ENCODE measurements around the gene RNU1-1.
"Not testable (repeated sequence)": the region's sequence is repeated elsewhere in the genome, so short reads cannot be mapped to it uniquely, and the experiment has no call there.

Gene RNU1-1

DNA sequence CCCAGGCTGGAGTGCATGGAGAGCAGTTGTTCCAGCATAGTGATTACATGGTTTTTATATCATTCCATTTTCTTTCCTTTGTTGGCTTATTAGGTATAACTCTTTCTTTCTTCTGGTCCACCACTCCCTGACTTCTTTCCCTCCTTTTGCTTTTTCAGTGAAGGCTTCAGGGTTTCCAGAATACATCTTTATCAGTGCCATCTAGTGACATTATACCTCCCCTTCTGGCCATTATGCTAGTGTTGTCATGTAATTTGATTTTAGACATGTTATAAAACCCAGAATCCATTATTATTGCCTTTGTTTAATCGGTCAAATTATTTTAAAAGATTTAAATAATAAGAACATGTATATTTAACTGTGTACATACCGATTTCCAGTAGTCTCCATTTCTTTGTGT, 10.6 kb downstream of the RNU1-1 start:
- in situ Hi-C loops (cut with HindIII; ENCODE audit: low pct_ligation_motif_present, low sequenced_read_pairs): no loop called here
- Histone ChIP-seq H3K27ac (no peak overlapping the region), H3K27me3 (replicated peaks) (no peaks in the 10 kb centered on the region), H3K4me3 (ENCODE audit: low read depth, low read length) (no peak overlapping the region), H3K36me3 (replicated peaks) (no peaks in the 10 kb centered on the region)
- DNase-seq: no peak
- TF ChIP-seq, protein P1, sequence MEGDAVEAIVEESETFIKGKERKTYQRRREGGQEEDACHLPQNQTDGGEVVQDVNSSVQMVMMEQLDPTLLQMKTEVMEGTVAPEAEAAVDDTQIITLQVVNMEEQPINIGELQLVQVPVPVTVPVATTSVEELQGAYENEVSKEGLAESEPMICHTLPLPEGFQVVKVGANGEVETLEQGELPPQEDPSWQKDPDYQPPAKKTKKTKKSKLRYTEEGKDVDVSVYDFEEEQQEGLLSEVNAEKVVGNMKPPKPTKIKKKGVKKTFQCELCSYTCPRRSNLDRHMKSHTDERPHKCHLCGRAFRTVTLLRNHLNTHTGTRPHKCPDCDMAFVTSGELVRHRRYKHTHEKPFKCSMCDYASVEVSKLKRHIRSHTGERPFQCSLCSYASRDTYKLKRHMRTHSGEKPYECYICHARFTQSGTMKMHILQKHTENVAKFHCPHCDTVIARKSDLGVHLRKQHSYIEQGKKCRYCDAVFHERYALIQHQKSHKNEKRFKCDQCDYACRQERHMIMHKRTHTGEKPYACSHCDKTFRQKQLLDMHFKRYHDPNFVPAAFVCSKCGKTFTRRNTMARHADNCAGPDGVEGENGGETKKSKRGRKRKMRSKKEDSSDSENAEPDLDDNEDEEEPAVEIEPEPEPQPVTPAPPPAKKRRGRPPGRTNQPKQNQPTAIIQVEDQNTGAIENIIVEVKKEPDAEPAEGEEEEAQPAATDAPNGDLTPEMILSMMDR (IDR thresholded peaks at IDR 0.05; ENCODE audit: low read depth, low read length, missing control alignments): no peak

DNA sequence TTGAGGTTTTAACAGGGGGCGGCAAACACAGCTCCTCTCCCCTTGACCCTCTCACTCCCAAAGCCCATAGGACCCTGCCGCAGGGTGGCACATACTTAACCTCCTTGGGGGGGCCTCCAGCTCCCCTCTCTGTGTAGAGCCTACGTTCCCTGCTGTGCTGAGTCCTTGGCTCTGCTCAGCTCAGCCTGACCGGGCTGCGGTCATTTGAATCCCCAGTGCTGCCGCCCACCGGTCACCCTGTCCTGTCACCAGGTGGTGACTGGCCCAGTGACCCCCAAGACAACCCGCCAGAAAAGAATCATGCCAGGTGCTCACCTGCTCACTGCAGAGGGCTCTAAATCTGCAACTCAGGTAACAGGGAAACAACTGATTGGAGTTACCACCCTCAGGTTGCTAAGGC, 12.6 kb downstream of the RNU1-1 start:
- in situ Hi-C loops (cut with HindIII; ENCODE audit: low pct_ligation_motif_present, low sequenced_read_pairs); H3K27me3 ChIP-seq (replicated peaks); H3K36me3 ChIP-seq (replicated peaks); DNase-seq; H3K27ac ChIP-seq; H3K4me3 ChIP-seq (ENCODE audit: low read depth, low read length): not testable (repeated sequence)

DNA sequence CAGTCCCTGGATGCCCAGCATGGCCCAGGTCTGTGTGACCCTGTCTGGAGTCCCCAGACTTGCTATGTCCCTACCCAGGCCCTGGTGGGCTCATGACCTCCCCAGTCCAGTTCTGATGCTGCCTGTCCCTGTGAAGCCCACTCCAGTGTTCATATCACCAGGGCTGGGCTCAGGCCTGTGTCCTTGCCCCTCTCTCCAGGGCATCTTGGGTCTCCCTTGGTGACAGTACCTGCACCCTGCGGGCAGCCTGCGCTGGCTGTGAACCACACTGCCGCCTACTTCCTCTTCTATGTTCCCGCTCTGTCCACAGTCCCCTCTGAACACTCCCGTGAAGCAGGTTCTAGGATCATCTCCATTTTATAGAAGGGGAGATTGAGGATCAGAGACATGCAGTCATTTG, 13.1 kb downstream of the RNU1-1 start:
- DNase-seq; H3K4me3 ChIP-seq (ENCODE audit: low read depth, low read length); H3K36me3 ChIP-seq (replicated peaks); in situ Hi-C loops (cut with HindIII; ENCODE audit: low pct_ligation_motif_present, low sequenced_read_pairs); H3K27ac ChIP-seq; H3K27me3 ChIP-seq (replicated peaks): not testable (repeated sequence)

DNA sequence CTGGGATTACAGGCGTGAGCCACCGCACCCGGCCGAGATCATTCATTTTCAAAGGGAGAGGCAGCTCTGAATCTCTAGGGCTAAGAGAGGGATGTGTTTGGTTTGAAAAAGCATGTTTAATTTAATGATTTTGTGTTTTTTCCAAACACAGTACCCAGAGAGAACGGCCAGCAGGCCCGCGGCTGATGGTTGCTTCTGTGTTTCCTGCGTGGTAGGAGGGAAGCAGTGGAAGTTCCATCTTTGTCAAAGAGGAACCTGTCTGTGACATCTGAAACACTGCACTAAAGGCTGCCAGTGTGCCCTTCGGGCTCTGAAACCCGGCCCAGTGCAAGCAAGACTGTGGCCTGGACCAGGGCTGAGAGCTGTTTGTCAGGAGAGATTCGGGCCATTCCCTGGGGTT, 13.6 kb downstream of the RNU1-1 start:
- H3K27me3 ChIP-seq (replicated peaks); H3K4me3 ChIP-seq (ENCODE audit: low read depth, low read length); in situ Hi-C loops (cut with HindIII; ENCODE audit: low pct_ligation_motif_present, low sequenced_read_pairs); DNase-seq; H3K27ac ChIP-seq; H3K36me3 ChIP-seq (replicated peaks): not testable (repeated sequence)

DNA sequence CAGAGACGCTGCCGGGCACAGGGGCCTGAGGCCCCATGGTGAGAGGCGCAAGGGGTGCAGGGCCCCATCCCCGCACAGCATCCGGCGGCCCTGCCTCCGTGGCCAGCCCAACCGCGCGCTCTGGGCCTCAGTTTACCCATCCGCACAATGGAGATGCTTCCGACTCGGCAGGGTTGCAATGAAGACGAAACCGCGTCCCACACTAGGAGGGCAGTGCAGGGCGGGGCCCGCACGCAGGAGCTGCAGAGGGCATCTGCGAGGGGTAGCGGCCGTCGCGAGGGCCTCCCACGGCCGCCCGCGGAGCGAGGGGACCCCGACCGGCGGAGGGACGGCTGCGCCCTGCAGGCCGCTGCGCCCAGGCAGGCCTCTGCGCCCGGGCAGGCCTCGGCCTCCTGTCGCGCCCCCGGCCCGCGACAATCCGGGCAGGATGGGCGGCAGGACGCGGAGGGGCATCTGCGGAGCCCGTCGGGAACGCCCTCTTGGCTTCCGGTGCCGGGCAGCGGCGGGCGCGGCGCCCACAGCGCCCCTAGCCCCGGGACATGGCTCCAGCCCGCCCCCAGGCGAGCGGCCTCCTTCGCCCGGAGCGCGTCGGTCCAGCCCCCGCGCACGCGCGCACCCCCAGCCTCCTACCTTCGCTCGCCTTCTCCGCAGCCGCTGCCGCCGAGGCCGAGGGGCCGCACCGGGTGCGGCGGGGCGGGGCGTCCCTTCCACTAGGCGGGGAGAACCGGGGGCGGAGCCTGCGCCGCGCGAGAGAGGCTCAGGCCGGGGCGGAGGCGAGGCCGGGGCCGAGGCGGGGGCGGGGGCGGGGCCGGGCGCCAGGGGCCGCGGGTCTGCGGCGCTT, 15.3 kb downstream of the RNU1-1 start:
- peak; percentile 72 for DNase-seq
- TF ChIP-seq, protein P1 (IDR thresholded peaks at IDR 0.05; ENCODE audit: low read depth, low read length, missing control alignments): no peak
- Histone ChIP-seq H3K27me3 (replicated peaks) (no peaks in the 10 kb centered on the region), H3K27ac (peak overlapping the region; percentile 0), H3K4me3 (ENCODE audit: low read depth, low read length) (peak overlapping the region; percentile 76), H3K36me3 (replicated peaks) (no peaks in the 10 kb centered on the region)
- in situ Hi-C loops (cut with HindIII; ENCODE audit: low pct_ligation_motif_present, low sequenced_read_pairs): no loop called here

DNA sequence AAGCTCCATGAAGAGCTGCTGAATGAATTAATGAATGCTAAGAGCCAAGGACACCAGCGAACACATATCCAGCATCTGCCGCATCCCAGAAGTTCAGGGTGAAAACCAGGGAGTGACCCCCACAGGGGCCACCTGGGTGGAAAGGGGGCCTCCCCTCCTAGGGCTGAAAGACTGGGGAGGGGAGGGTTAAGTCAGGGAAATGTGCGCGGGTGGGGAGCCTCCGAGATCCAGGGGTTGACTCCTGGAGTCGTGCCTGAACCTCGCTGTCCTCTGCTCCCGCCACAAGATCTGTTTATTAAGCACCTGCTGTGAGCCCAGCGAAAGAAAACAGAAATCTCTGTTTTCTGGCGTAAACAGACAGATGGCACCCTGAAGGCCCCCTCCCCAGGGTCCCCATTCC, 16.0 kb downstream of the RNU1-1 start:
- in situ Hi-C loops (cut with HindIII; ENCODE audit: low pct_ligation_motif_present, low sequenced_read_pairs); H3K27me3 ChIP-seq (replicated peaks); DNase-seq; H3K36me3 ChIP-seq (replicated peaks); H3K27ac ChIP-seq: not testable (repeated sequence)
- peak overlapping the region; percentile 76 for H3K4me3 ChIP-seq (ENCODE audit: low read depth, low read length)

DNA sequence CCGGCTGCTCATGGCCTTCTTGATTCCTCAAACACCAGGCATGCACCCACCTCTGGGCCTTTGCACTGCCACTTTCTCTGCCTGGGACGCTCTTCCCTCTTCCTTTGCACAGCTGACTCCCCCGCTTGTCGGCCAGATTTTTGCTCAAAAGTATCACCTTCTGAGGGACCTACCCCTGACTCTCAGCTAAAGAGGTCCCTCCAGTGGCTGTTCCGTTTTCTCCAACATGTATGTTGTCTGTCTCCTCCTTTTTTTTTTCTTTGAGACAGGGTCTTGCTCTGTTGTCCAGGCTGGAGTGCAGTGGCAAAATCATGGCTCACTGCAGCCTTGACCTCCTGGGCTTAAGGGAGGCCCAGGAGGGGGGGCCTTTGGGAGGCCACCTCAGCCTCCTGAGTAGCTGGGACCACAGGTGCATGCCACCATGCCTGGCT, 16.6 kb downstream of the RNU1-1 start:
- H3K27ac ChIP-seq; DNase-seq; H3K36me3 ChIP-seq (replicated peaks); H3K27me3 ChIP-seq (replicated peaks); in situ Hi-C loops (cut with HindIII; ENCODE audit: low pct_ligation_motif_present, low sequenced_read_pairs); H3K4me3 ChIP-seq (ENCODE audit: low read depth, low read length): not testable (repeated sequence)

DNA sequence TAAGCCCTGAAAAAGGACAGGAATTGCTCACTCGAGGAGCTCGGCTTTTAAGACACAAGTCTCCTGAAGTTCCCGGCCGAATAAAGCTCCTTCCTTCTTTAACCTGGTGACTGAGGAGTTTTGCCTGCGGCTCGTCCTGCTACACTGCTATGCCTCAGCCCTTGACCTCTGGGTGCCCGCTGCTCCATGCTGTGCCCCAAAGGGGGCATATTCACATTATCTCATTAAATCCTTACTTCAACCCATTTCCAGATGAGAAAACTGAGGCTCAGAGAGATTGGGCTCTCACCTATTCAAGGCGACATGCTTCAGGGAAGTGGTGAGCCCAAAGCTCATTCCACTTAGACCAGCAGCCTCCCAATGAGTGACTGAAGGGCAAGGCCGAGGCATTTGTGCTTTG, 20.4 kb downstream of the RNU1-1 start:
- H3K36me3 ChIP-seq (replicated peaks); H3K27me3 ChIP-seq (replicated peaks); H3K27ac ChIP-seq; DNase-seq; in situ Hi-C loops (cut with HindIII; ENCODE audit: low pct_ligation_motif_present, low sequenced_read_pairs); H3K4me3 ChIP-seq (ENCODE audit: low read depth, low read length): not testable (repeated sequence)

DNA sequence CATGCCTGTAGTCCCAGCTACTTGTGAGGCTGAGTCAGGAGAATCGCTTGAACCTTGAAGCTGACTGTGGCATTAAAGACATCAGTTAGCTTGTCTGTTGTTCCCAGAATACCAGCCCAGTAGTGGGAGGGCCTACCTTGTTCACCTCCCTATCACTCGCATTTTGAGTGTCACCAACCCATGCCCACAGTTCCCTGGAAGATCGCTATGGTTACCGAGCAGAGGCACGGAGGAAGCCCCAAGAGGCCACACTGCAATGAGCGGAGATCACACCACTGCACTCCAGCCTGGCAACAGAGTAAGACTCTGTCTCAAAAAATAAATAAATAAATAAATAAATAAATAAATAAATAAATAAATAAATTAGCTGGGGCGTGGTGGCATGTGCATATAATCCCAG, 21.1 kb downstream of the RNU1-1 start:
- H3K4me3 ChIP-seq (ENCODE audit: low read depth, low read length); H3K36me3 ChIP-seq (replicated peaks); in situ Hi-C loops (cut with HindIII; ENCODE audit: low pct_ligation_motif_present, low sequenced_read_pairs); H3K27me3 ChIP-seq (replicated peaks); H3K27ac ChIP-seq; DNase-seq: not testable (repeated sequence)
